Measurements from ENCODE around the gene MMRN2.

DNA sequence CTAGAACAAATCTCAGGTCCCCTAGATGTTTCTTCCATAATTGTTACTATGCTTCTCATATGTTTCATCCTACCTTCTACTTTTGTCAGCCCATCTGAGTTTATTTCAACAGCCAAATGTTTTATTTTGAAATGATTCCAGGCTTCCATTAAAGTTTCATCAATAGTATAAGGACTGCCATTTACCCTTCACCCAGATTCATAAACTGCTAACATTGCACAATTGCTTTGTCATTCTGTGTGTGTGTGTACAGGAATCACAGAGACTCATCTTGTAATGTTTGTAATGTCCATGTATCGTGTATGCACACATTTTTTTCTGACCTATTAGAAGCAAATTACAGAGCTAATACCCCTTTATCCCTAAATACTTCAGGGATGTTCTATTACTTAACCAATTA lies 25.5 kb downstream of the MMRN2 start:
- no peak for TF ChIP-seq SIN3A (IDR thresholded peaks at IDR 0.05; ENCODE audit: borderline replicate concordance, insufficient read depth, low read length)
- TF ChIP-seq, protein P1, sequence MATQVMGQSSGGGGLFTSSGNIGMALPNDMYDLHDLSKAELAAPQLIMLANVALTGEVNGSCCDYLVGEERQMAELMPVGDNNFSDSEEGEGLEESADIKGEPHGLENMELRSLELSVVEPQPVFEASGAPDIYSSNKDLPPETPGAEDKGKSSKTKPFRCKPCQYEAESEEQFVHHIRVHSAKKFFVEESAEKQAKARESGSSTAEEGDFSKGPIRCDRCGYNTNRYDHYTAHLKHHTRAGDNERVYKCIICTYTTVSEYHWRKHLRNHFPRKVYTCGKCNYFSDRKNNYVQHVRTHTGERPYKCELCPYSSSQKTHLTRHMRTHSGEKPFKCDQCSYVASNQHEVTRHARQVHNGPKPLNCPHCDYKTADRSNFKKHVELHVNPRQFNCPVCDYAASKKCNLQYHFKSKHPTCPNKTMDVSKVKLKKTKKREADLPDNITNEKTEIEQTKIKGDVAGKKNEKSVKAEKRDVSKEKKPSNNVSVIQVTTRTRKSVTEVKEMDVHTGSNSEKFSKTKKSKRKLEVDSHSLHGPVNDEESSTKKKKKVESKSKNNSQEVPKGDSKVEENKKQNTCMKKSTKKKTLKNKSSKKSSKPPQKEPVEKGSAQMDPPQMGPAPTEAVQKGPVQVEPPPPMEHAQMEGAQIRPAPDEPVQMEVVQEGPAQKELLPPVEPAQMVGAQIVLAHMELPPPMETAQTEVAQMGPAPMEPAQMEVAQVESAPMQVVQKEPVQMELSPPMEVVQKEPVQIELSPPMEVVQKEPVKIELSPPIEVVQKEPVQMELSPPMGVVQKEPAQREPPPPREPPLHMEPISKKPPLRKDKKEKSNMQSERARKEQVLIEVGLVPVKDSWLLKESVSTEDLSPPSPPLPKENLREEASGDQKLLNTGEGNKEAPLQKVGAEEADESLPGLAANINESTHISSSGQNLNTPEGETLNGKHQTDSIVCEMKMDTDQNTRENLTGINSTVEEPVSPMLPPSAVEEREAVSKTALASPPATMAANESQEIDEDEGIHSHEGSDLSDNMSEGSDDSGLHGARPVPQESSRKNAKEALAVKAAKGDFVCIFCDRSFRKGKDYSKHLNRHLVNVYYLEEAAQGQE (IDR thresholded peaks at IDR 0.05; ENCODE audit: insufficient read depth in 1 of 2, low read depth in 2 of 2, low read length in 2 of 2), result no peak
- no peak for TF ChIP-seq POLR2AphosphoS5 (IDR thresholded peaks at IDR 0.05; ENCODE audit: low read depth, low read length)
- TF ChIP-seq TAF1 (IDR thresholded peaks at IDR 0.05; ENCODE audit: borderline replicate concordance, insufficient read depth, low read length), result no peak
